OCI-LY1 (cell line): ENCODE measurements around the gene ANKUB1.

ENCODE experiments used
- H2AFZ ChIP-seq: fragments of 200-600 bp; sonication (generic), shearing (Covaris generic); 2 replicates; pipeline ENCODE4 v1.6.0; 2014; ENCODE audit warnings: antibody characterized with exemption, mild to moderate bottlenecking, low read length
- H3F3A ChIP-seq: fragments of 200-600 bp; sonication (generic), shearing (Covaris generic); 2 replicates; pipeline ENCODE4 v1.6.0; 2014; ENCODE audit warnings: mild to moderate bottlenecking, antibody characterized with exemption, low read length, moderate library complexity; ENCODE audit not compliant: insufficient read depth
- H3K27ac ChIP-seq: fragments of 200-600 bp; sonication (generic); 2 replicates; pipeline ENCODE4 v1.5.1; 2014; ENCODE audit warnings: low read length, mixed run types, mild to moderate bottlenecking, low read depth; ENCODE audit not compliant: poor library complexity, severe bottlenecking
- H3K27me3 ChIP-seq: fragments of 200-600 bp; sonication (generic); 2 replicates; pipeline ENCODE4 v1.6.0; 2014; ENCODE audit warnings: antibody characterized with exemption, mild to moderate bottlenecking, low read length, moderate library complexity; ENCODE audit not compliant: insufficient read depth
- H3K36me3 ChIP-seq: fragments of 200-600 bp; sonication (generic); 2 replicates; pipeline ENCODE4 v1.6.1; 2014; ENCODE audit warnings: mild to moderate bottlenecking, antibody characterized with exemption, low read length, moderate library complexity, mixed read lengths; ENCODE audit not compliant: insufficient read depth
- H3K4me1 ChIP-seq: fragments of 200-600 bp; sonication (generic); 2 replicates; pipeline ENCODE4 v1.5.1; 2014; ENCODE audit warnings: mild to moderate bottlenecking, low read length, moderate library complexity; ENCODE audit not compliant: insufficient read depth, severe bottlenecking
- H3K4me2 ChIP-seq: fragments of 200-600 bp; sonication (generic), shearing (Covaris generic); 2 replicates; pipeline ENCODE4 v1.6.1; 2014; ENCODE audit warnings: low read length
- H3K4me3 ChIP-seq: fragments of 200-600 bp; sonication (generic); 2 replicates; pipeline ENCODE4 v1.5.1; 2014; ENCODE audit warnings: low read length, low read depth, mild to moderate bottlenecking, mixed read lengths; ENCODE audit not compliant: poor library complexity, severe bottlenecking
- H3K79me2 ChIP-seq: fragments of 200-600 bp; shearing (Covaris generic); 2 replicates; pipeline ENCODE4 v1.6.1; 2016; ENCODE audit warnings: mixed run types, low read length, mixed read lengths; ENCODE audit not compliant: insufficient read depth
- H3K9ac ChIP-seq: fragments of 200-600 bp; sonication (generic), shearing (Covaris generic); 2 replicates; pipeline ENCODE4 v1.6.1; 2014; ENCODE audit warnings: mild to moderate bottlenecking, low read length, mixed read lengths
- H3K9me2 ChIP-seq: fragments of 200-600 bp; sonication (generic), shearing (Covaris generic); 2 replicates; pipeline ENCODE4 v1.6.1; 2014; ENCODE audit warnings: low read depth, mild to moderate bottlenecking, low read length, mixed read lengths
- H3K9me3 ChIP-seq: fragments of 200-600 bp; shearing (Covaris generic); 2 replicates; pipeline ENCODE4 v1.6.1; 2014; ENCODE audit warnings: low read length, mixed read lengths
- H4K20me1 ChIP-seq: fragments of 200-600 bp; sonication (generic), shearing (Covaris generic); 2 replicates; pipeline ENCODE4 v1.6.0; 2016; ENCODE audit warnings: mild to moderate bottlenecking, low read length; ENCODE audit not compliant: insufficient read depth
- EZH2 ChIP-seq: fragments of 200-600 bp; sonication (generic), shearing (Covaris generic); IDR thresholded peaks from 2 replicates; pipeline ENCODE4 v1.8.0; 2017; ENCODE audit warnings: borderline replicate concordance, mixed run types, mild to moderate bottlenecking, antibody characterized with exemption, low read length, moderate library complexity, mixed read lengths
- TF ChIP-seq, protein P1 (sequence below): fragments of 200-600 bp; sonication (generic), shearing (Covaris generic); IDR thresholded peaks from 2 replicates; pipeline ENCODE4 v1.5.1; 2017; ENCODE audit warnings: mild to moderate bottlenecking, antibody characterized with exemption, low read length, moderate library complexity, mixed read lengths

Gene ANKUB1

DNA sequence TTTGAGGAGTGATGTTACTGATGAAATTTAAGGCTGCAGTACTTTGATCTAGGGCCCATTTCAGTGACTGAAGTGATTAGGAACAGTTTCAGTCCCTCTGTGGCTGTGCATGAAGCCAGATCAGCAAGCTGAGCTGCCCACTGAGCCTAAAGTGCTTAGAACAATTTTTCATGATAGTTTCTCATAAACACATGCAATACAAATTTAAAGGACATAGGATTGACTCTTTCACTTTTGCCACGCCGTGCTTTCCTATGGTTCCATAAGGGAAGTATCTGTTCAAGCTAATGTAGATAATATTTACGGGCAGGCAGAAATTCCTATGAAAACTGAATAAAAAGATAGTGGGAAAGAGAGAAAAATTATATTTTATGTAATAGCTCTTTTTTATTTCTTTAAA, 10.6 kb downstream of the ANKUB1 start:
- Histone ChIP-seq H3K36me3 (no peaks in the 10 kb centered on the region), H3F3A (no peaks in the 10 kb centered on the region), H3K27ac (peak overlapping the region; percentile 62), H3K9me2 (no peaks in the 10 kb centered on the region), H3K4me1 (peaks cover 30% of the 10 kb centered on the region), H3K9me3 (no peaks in the 10 kb centered on the region), H3K9ac (no peak overlapping the region; the same call in 1 of the 2 replicates), H3K4me3 (peak overlapping the region; percentile 3), H3K27me3 (no peaks in the 10 kb centered on the region), H2AFZ (peak overlapping the region; percentile 53), H3K4me2 (peak overlapping the region; percentile 37), H3K79me2 (no peaks in the 10 kb centered on the region), H4K20me1 (no peaks in the 10 kb centered on the region)
- TF ChIP-seq, protein P1, sequence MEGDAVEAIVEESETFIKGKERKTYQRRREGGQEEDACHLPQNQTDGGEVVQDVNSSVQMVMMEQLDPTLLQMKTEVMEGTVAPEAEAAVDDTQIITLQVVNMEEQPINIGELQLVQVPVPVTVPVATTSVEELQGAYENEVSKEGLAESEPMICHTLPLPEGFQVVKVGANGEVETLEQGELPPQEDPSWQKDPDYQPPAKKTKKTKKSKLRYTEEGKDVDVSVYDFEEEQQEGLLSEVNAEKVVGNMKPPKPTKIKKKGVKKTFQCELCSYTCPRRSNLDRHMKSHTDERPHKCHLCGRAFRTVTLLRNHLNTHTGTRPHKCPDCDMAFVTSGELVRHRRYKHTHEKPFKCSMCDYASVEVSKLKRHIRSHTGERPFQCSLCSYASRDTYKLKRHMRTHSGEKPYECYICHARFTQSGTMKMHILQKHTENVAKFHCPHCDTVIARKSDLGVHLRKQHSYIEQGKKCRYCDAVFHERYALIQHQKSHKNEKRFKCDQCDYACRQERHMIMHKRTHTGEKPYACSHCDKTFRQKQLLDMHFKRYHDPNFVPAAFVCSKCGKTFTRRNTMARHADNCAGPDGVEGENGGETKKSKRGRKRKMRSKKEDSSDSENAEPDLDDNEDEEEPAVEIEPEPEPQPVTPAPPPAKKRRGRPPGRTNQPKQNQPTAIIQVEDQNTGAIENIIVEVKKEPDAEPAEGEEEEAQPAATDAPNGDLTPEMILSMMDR, result no peak
- TF ChIP-seq EZH2, result no peak

DNA sequence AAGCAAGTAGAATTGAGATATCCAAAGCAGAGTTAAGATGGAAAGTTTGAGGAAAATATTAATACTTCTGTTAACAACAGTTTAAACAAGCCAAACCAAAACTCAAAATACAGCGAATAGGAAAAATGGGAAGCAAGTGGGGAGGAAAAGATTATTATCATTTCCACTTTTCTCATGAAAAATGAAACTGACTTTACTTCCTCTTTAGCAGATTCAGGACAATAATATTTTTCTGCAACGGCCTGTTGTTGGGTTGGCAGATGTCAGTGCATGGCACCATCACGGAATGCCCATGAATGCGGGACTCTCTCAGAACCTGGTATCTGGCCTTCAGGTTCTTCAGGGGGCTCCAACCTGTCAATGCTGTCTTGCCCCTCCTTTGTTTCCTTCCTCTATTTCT, 11.1 kb downstream of the ANKUB1 start:
- no peaks in the 10 kb centered on the region for H3F3A ChIP-seq
- no peaks in the 10 kb centered on the region for H3K9me3 ChIP-seq
- no peaks in the 10 kb centered on the region for H3K27me3 ChIP-seq
- H2AFZ ChIP-seq, result peak overlapping the region; percentile 53
- no peaks in the 10 kb centered on the region for H3K36me3 ChIP-seq
- peak overlapping the region; percentile 37 for H3K4me2 ChIP-seq
- no peak overlapping the region; the same call in 1 of the 2 replicates for H3K9ac ChIP-seq
- no peak for TF ChIP-seq EZH2
- TF ChIP-seq, protein P1, result no peak
- no peaks in the 10 kb centered on the region for H3K79me2 ChIP-seq
- H4K20me1 ChIP-seq, result no peaks in the 10 kb centered on the region
- peak overlapping the region; percentile 3 for H3K4me3 ChIP-seq
- H3K9me2 ChIP-seq, result no peaks in the 10 kb centered on the region
- H3K27ac ChIP-seq, result peak overlapping the region; percentile 62
- H3K4me1 ChIP-seq, result peaks cover 30% of the 10 kb centered on the region

DNA sequence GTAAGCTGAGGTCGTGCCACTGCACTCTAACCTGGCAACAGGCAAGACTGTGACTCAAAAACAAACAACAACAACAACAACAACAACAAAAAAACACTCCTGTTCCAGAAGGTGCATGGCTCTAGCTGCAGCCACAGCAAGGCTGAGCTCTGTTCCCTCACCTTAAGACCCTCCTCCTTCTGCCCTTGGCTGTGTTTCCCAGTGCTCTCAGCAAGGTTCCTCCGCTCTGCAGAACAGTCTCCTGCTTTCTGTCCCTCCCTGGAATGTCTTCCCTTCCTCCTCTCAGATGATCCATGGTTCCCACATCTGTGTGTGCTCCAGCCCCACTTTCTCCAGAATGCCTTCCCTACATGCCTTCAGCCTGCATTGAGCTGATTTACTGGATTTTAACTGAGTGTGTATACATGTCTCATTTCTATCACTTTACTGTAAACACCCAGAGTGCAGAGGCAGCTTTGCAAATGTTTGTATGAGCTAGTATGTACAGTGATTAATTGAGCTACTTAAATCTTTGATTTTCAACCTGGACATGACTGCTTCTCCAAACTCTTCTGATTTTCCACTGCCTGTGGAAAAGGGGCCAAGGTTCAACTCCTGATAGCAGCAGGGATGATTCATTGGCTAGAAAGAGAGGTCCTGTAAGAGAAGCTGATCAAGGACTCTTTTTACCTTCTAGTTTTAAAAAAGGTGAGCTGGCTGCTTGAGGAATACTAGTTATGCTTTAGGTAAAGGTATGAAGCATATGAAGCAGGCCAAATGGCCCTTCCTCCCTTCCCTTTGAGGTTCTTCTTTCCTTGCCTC, 14.7 kb downstream of the ANKUB1 start:
- Histone ChIP-seq H3K27me3 (no peaks in the 10 kb centered on the region), H3K9me3 (no peaks in the 10 kb centered on the region), H3K27ac (no peak overlapping the region), H4K20me1 (no peaks in the 10 kb centered on the region), H3K9ac (no peak overlapping the region), H3K4me3 (no peak overlapping the region), H2AFZ (no peak overlapping the region), H3F3A (no peaks in the 10 kb centered on the region), H3K9me2 (no peaks in the 10 kb centered on the region), H3K36me3 (no peaks in the 10 kb centered on the region), H3K79me2 (no peaks in the 10 kb centered on the region), H3K4me1 (peaks cover 14% of the 10 kb centered on the region), H3K4me2 (no peak overlapping the region)
- TF ChIP-seq EZH2, result no peak
- TF ChIP-seq, protein P1, result no peak
